Activated CD8-positive, alpha-beta memory T cell treated with anti-CD3 and anti-CD28 coated beads for 1 hour (primary cell): ENCODE data around the gene KCNG3.

Experiments used
- DNase-seq, 2 donors: peaks; one replicate each; pipeline ENCODE4 v3.0.0-alpha.2; 2020; ENCODE audit warnings: low read depth in 1 of 2; ENCODE audit errors: extremely low read depth in 1 of 2

The KCNG3 gene

GRCh38 chr2:42486145-42486906, 7.5 kb downstream of the KCNG3 start:
- no peak for DNase-seq

GRCh38 chr2:42480402-42480801, 13.4 kb downstream of the KCNG3 start:
- no peak for DNase-seq

GRCh38 chr2:42474765-42475454, 18.9 kb downstream of the KCNG3 start:
- DNase-seq, result no peak

- DNase-seq, result no peak
These were observed 23.1 kb downstream of the KCNG3 start for GRCh38 chr2:42470706-42471105.

- DNase-seq, result no peak
These were observed 29.2 kb downstream of the KCNG3 start for GRCh38 chr2:42464631-42465030.

GRCh38 chr2:42463570-42463969, 30.2 kb downstream of the KCNG3 start:
- DNase-seq, result no peak

GRCh38 chr2:42459296-42459695, 34.5 kb downstream of the KCNG3 start:
- DNase-seq, result no peak

- no peak for DNase-seq
These were observed 35.4 kb downstream of the KCNG3 start for GRCh38 chr2:42458396-42458795.

GRCh38 chr2:42457011-42457410, 36.8 kb downstream of the KCNG3 start:
- no peak for DNase-seq

GRCh38 chr2:42456126-42456839, 37.5 kb downstream of the KCNG3 start:
- DNase-seq, result no peak

GRCh38 chr2:42452545-42452944, 41.2 kb downstream of the KCNG3 start:
- no peak for DNase-seq

- DNase-seq, result no peak
These were observed 43.6 kb downstream of the KCNG3 start for GRCh38 chr2:42450136-42450535.

GRCh38 chr2:42449163-42450087, 44.4 kb downstream of the KCNG3 start:
- DNase-seq, result no peak

GRCh38 chr2:42448163-42448562, 45.6 kb downstream of the KCNG3 start:
- no peak for DNase-seq

GRCh38 chr2:42446503-42447271, 47.1 kb downstream of the KCNG3 start:
- no peak for DNase-seq

- DNase-seq, result no peak
These were observed 49.9 kb downstream of the KCNG3 start for GRCh38 chr2:42443718-42444399.

GRCh38 chr2:42442774-42443173, 51.0 kb downstream of the KCNG3 start:
- DNase-seq, result no peak

GRCh38 chr2:42438685-42439084, 55.1 kb downstream of the KCNG3 start:
- no peak for DNase-seq

- no peak for DNase-seq
These were observed 57.4 kb downstream of the KCNG3 start for GRCh38 chr2:42436370-42436769.
